HG03521 (cell line): ENCODE results near the gene ESPNL.

Experiments
- ATAC-seq: cut with Tn5 transposase; IDR thresholded peaks from one replicate; pipeline ENCODE4 v1.9.1; 2021; ENCODE audit warnings: mild to moderate bottlenecking, moderate library complexity; ENCODE audit not compliant: unreplicated experiment

The ESPNL gene

DNA sequence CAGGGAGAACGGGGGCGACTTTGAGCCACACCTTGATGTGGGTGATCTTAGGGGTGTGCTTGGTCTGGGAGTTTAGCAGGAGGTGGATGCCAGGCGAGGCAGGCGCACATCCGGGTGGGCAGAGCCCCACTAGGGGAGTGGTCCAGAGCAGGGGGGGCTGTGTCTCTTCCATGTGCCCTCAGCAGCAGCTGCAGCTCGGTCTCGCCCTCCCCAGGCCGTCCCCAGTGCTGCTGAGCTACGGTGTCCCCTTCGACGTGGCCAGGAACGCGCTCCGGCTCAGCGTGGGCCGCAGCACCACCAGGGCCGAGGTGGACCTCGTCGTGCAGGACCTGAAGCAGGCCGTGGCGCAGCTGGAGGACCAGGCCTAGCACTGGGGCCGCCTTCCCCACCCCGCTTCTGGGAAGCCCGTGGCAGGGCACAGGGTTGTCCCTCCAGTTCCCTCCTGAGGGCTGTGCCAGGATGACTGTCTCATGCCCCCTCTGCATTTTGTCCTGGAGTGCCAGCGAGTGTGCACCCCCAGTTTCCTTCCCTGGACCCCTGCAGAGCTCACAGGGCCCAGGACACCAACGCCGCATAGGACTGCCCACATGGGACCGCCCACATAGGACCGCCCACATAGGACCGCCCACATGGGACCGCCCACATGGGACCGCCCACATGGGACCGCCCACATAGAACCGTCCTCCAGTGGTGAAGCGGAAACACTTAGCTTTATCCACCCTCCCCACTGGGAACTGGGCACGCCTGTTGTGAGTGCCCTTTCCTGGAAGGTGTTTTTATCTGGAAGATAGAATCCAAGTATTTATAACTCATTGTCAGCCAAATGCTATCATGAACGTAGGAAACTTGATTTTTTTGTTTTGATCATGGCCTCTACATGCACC is 1.9 kb upstream of the ESPNL start:
- peak; percentile 73 for ATAC-seq

DNA sequence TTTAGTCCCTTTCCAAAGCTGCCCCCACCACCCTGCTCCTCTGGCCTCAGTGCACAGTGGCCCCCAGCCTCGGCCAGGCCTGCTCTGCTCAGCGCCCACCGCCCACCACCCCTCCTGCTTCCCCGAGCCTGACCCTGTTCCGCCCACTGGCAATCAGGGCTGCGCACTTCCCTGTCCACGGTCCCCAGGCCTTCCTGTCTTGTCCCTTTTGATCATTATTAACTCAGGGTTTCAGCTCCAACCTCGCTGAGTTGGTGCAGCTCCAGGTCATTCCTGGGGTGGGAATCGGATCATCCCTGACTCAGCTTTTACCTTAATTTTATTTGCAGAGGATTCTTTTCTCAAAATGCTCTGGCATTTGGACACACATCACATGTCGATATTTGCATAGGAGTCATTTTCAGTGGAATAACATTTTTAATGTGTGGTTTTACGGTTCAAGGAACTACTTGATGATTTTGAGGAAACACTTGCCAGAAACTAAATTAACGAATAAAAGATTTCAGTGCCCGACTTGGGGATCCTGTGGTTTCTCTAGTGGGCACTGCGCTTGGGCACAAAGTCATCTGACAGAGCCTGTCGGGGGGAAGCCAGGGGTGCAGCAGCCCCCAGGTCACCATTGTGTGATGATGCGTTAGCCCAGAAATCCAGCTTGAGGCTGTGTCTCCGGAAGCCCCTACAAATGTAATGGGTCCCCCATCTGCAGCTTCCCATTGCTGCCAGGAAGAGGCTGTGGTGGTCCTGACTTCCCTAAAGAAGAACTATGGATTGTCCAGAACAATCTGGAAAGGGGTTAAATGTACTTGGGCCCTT is 1.0 kb upstream of the ESPNL start:
- peak; percentile 11 for ATAC-seq

DNA sequence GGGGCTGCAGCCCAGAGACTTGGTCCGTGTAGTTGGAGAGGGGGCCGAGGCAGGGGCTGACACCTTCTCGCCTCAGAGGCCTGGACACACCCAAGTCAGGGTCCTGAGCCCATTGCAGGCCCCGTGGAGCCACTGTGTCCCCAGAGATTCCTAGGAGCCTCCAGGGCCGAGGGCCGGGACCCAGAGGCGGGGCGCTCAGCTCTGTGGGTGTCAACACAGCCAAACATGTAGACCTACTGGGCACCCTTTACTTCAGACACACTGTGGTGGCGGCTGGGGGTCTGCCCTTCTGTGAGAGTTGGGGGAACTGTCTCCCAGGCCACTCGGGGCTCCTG is 459 bp upstream of the ESPNL start:
- no peak for ATAC-seq

DNA sequence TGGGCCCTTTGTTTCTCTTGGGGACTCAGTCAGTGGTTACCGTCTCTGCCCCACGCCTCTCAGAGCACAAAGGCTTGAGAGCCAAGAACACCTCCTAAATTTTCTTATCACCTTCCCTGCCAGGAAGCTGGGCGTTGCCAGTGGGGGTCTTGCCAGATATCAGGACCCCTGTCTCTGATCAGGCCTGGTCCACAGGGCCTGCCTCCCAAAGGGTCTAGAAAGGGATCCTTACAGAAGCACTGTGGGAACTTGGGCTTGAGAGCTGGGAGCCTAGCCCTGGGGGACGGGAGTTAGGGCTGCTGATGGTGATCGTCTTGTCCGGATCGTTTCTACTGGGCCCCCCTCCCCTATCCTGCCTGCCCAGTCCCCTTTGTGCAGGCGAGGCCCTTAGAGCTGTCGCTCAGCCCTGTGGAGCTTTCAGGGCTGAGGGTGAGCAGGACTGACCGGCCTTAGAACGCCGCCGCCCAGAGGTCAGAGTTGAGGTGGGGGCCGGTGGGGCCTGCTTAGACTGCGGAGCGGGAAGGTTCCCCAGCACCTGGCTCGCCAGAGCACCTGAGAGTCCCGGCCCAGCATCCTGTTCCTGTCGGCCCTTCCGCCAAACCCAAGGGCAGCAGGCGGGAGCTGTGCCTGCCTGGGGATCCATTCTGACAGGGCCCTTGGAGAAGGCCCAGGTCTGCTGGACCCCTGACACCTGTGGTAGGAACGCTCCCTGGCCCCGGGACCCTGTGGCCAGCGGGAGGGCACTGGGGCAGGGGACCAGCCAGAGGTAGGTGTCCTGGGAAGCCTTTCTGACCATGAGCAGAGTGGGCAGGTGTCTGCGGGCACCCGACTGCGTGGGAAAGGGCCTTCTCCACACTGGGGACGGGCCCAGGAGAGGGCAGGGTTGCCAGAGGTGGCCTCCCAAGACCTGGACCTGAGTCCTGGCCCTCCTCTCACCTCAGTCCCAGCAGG is 956 bp downstream of the ESPNL start:
- no peak for ATAC-seq

DNA sequence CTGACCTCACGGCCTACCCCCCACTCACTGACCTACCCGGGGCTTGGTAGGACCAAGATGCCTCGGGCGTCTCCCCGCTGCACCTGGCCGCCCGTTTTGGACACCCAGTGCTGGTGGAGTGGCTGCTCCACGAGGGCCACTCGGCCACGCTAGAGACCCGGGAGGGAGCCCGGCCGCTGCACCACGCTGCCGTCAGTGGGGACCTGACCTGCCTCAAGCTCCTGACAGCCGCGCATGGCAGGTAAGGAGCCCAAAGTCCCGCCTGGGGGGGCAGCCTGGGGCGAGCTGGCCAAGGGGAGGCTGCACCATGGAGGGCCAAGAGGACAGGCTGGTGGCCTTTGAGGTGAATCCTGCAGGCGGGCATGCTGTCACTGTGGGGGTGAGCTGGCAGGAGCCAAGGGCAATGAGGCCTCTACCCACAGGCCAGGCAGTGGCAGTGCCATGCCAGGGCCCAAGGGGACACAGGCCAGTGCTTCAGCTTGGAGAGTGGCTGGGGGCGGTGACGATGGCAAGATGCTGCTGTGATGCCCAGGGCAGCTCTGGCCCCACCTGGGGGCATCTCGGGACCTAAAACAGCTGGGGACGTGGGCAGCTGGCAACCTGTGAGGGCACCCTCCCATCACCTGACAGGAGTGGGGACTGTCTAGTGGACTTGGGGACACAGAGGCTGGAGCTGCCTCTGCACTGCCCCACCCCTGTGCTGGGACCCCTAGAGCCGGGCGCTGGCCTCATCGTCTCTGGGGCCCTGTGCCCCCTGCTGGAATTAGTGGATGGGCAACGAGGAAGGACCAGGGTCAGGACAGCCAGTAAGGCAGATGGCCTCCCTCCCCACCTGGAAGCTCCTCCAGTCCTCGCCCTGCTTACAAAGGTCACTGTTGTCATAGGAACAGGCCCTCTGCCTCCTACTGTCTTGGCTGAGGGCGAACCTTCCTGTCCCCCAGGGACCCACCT is 2.0 kb downstream of the ESPNL start:
- no peak for ATAC-seq

DNA sequence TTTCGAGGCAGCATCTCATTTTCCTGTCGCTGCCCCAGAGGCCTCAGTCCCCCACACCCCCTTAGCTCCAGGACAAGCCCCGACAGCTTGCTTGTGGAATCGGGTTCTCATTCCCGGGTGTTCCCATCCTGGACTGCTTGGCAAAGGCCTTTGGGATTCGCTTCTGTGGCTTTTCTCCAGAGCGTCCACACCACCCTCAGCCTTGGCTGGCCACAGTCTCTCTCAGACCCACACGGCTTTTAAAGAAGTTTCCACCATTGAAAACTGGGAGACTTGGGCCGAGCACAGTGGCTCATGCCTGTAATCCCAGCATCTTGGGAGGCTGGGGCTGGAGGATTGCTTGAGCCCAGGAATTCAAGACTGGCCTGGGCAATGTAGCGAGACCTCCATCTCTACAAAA is 2.7 kb downstream of the ESPNL start:
- no peak for ATAC-seq

DNA sequence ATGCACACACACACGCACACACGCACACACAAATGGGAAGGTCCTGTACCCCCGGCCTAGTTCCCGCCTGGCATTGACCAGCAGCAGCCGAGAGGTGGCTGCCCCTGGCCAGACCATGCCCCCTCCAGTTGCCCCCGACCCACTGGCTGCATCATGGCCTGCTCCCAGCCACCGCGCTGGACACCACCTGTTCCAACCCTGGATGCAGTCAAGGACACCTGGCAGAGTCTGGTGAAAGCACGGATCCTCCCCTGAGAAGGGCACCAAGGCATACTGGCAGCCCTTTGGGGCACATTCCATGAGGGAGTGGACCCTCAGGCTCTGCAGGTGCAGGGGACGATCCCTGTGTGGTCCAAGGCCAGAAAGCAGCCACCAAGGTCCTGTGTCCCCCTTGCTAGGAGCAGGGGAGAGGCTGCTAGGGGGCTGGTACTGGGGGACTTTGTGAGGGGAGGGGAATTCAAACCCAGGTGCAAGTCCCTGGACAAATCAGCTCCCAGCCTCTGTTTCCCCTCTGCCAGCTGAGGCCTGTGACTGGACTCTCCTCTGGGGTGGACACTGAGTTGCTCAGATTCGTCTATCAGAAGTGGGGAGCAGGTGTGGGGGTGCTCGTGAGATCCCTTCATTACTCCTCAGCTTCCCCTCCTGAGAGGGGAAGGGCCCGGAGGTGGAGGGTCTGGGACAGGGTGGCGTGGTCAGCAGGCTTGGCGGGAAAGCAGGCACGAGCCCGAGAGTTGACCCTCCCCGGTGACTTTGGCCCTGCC is 3.5 kb downstream of the ESPNL start:
- no peak for ATAC-seq

DNA sequence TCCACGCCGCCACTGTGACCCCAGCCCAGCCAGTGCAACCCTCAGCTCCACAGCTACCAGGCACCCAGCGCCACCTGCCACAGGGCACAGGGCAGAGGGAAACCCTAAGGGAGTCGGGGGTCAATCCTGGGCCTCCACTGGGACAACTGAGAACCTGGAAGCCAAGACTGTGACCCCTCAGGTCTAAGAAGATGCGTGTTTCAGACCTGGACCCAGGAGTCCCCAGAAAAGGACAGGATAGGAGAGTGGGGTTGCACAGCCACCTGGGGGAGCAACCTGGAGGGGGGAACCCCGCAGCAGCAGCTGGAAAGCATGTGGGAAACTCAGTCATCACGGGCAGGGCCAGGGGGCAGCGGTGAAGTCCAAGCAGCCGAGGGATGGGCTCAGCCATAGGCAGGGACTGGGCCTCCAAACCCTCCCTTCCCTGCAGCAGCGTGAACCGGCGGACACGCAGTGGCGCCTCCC is 4.1 kb downstream of the ESPNL start:
- no peak for ATAC-seq

DNA sequence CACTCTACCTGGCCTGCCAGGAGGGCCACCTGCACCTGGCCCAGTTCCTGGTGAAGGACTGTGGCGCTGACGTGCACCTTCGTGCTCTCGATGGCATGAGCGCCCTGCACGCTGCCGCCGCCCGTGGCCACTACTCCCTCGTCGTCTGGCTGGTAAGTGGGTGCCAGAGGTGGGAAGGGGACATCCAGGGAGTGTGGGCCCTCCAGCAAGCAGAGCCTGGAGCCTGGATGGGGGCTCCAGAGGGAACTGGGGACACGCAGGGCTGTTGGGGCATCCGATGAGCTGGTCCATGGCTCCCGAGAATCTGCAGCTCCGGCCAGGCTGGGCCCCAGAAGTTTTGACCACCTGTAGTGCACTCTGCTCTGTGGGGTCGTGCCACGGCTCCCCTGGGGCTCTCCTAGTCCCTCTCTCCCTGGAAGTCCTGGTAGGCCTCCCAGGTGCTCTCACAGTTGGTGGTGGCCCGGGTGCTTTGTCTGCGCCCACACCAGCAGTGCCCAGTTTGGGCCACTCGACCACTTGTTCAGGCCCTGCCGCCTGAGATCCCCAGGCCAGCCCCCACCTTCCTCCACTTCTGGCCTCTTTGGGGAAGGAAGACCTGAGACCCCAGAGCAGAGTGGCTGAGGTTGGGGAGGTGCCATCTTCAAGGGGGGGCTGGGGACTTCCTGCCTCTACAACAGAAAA is 4.7 kb downstream of the ESPNL start:
- ATAC-seq = no peak

DNA sequence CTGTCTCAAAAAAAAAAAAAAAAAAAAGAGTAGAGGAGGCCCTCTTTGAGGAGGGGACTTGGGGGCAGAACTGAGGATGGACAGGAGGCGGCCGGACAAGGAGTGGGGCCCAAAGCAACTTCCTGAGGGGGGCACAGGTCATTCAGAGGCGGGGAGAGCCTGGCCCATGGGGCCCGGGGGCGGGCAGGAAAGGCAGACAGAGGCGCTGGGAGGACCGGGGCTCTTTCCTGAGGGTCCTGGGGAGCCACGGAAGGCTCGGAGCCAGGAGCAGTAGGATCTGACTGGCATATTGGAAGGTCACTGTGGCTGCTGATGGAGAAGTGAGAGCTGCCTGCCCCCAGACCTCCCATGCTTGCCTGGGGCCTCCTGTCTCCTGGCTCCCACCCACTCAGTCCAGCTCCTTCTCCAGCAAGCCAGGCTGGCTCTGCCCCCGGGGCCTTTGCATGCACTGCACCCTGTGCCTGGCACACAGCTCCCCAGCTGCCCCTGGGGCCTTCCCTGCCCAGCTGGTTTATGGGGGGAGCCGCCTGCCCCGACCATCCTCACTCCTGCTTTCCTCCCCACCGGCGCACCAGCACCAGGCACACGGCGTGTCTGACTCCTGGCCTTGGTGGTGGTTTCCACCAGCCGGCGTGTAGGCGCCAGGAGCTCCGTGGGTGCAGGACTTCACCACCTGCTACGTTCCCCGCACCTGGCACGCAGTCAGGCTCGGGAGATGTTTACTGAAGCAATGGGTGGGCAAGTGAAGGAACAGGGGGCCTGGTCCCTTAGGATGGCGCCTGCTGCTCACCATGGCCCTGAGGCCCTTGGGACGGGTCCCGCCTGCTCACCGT is 5.6 kb downstream of the ESPNL start:
- no peak for ATAC-seq

DNA sequence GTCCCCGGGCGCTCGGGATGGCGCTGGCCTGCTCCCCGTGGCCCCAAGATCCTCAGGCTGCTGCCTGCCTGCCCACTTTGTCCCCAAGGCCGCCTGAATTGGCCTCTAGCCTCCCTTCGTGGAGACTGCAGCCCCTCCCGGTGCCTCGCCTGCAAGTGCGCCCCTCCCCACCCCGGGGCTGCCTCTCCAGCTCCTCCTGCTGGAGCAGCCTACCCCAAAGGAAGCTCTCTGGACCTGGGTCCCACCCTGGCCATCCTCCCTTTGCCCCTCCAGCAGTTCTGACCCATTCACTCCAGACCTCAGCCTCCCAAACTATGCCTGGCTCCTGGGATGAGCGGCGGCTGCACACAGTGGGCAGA is 6.2 kb downstream of the ESPNL start:
- no peak for ATAC-seq

DNA sequence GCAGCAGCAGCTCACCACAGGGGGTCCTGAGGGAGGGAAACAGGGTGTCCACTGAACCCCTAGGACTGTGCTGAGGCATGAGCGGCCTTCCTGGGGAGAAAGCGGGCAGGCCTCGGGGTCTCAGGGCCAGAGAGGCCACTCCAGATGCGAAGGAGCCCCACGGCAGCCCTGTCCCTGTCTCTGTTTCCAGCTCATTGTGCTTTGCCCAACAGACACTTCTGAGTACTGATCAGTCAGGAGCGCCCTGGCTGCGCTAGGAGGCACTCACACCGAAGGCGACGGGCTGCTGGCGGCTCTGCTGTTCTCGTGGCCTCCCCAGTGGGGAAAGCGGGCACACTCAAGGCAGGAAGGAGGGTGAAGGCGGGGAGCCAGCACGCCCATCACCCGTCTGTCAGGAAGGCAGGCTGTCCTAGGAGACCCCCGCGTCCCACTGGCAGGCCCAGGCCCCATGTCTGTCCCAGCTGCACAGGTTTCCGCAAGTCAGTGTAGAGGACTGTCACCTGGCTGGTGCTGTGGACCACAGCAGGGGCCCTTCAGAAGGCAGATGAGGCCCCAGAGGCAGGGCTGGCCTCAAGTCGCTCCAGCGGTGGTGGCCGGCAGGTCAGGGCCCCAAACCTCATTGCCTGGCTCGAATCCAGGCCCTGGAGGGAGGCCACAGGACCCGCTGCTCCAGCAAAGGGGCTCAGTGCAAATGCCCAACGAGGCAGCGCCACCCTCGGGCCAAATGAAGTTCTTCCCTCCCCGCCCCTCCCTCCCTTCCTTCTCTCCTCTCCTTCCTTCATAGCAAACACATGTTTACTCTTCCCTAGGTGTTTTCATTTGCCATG is 6.8 kb downstream of the ESPNL start:
- no peak for ATAC-seq

DNA sequence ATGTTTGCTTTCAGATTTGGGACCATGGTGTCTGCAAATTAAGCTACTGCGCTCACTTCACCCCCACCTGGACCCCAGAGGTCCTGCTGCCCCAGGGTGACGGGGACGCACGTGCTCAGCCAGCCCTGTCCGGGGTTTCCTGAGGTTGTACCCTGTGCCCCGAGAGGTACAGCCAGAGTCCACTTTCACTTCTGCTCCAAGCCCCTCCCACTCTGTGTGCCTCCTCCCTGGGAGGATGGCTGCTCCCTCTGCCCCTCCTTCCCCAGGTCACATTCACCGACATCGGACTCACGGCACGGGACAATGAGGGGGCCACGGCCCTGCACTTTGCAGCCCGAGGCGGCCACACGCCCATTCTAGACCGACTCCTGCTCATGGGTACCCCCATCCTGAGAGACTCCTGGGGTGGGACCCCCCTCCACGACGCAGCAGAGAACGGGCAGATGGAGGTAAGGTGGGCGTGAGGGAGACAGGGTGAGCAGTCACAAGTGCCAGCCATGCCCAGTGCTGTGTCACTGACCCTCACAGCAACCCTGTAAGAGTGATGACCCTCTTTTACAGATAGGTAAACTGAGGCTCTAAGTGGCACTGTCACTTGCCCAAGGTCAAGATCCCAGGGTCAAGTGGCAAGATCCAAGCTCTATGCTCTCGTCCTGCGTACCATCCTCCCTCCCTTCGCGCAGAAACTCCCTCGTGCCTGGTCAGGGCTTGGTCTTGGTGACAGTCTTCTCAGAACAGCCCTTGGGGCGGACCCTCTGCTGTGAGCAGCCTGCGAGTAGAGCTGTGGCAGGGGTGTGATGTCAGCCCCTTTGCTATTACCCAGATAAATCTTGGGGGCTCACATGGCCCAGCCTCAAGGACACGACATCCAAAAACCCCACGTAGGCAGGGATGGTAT is 7.6 kb downstream of the ESPNL start:
- ATAC-seq = peak; percentile 55

DNA sequence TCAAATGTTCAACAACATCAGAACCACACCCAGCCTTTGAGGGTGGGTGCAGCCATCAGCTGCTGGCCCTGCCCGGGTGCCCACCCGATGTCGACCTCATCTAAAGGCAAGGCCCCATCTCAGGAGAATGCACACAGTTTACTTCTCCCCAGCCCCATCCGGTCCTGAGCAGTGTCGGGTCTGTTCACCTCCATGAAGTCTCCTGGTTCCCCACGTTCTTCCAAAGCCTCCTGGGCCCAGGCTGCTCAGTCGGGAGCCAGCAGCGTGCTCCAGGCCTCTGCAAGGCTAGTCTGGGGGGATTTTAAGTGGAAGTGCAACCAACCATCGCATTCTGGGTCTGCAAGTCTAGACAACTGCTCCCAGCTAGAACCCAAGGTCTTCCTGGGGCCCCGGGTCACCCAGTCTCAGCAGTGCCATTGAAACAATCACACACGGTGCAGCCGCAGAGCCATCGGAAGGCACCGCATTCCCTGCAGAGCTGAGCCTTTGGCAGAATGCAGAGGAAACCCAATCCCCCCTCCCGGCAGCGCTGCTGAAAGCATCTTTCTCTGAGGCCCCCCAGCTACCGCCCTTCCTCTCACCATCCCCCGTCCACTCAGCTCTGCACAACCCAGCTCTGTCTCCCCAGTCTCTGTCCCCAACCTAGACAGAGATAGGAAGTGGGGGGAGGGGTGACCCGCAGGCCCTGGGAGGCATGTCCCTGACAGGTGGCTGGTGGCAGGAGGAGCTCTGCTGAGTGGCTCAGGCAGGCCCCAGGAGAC is 8.5 kb downstream of the ESPNL start:
- ATAC-seq = peak; percentile 33

DNA sequence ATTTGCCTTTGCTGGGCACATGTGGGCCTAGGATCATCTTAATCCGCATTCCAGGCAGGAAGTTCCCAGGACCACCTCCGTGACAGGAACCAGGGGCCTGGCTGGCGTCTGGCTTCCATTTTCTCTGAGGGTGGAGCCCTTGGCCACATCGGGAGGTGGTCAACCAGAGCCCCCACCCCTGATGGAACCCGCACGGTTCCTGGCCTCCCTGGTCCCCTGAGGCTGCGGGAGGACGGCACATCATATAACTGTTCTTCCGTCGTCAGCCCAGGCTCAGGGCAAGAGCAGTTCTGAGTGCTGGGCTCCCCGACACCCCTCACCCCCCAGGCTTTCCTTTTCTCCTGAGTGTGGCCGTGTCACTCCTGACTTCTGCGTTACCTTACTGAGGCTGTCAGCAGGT is 13.5 kb downstream of the ESPNL start:
- no peak for ATAC-seq
